ENCODE data around the gene BSPRY. TPM values are rescaled to one million over a fixed set of nuclear protein-coding genes. Genes with fewer than 3 reads are reported as not detected.

Gene BSPRY
- total and polyA plus RNA-seq, 2 experiments from 2014 or later = 4.8 to 6.6 TPM

- Mint-ChIP-seq H3K36me3 (ENCODE audit: low read depth) (no peaks in the 10 kb centered on the region), H3K4me3 (no peak overlapping the region), H3K9me3 (no peaks in the 10 kb centered on the region), H3K4me1 (no peaks in the 10 kb centered on the region), H3K27me3 (ENCODE audit: insufficient read depth, low read depth, poor library complexity) (peaks cover 2% of the 10 kb centered on the region), H3K27ac (no peak overlapping the region)
- ATAC-seq (no peak), DNase-seq (ENCODE audit: low spot score) (no peak)
- Histone ChIP-seq H3F3A (replicated peaks; ENCODE audit: low read depth) (no peaks in the 10 kb centered on the region), H3K4me1 (ENCODE audit: insufficient read depth) (no peaks in the 10 kb centered on the region), H4K20me1 (replicated peaks; ENCODE audit: insufficient read depth) (peaks cover 4% of the 10 kb centered on the region; the same call in 1 of the 2 replicates), H3K4me3 (no peak overlapping the region), H3K27me3 (ENCODE audit: insufficient read depth) (no peaks in the 10 kb centered on the region), H3K36me3 (ENCODE audit: insufficient read depth) (no peaks in the 10 kb centered on the region), H3K27ac (ENCODE audit: low read depth) (no peak overlapping the region), H2AFZ (peak overlapping the region; percentile 81; the same call in 1 of the 2 replicates), H3K4me2 (no peak overlapping the region), H3K9me2 (ENCODE audit: insufficient read depth) (no peaks in the 10 kb centered on the region), H3K79me2 (replicated peaks; ENCODE audit: insufficient read depth) (no peaks in the 10 kb centered on the region)
- TF ChIP-seq EZH2phosphoT487 (IDR thresholded peaks at IDR 0.05; ENCODE audit: unreplicated experiment) (no peak), EZH2 (IDR thresholded peaks at IDR 0.05; ENCODE audit: low read depth, unreplicated experiment) (no peak), CREB1 (CRISPR knock-in tag; IDR thresholded peaks at IDR 0.05; ENCODE audit: low read depth) (no peak), ZNF114 (CRISPR knock-in tag; IDR thresholded peaks at IDR 0.05) (no peak), ZNF462 (CRISPR knock-in tag; IDR thresholded peaks at IDR 0.05) (no peak), STAT1 (IDR thresholded peaks at IDR 0.05; ENCODE audit: unreplicated experiment) (no peak), NANOG (IDR thresholded peaks at IDR 0.05; ENCODE audit: borderline replicate concordance) (no peak), REST (IDR thresholded peaks at IDR 0.05; ENCODE audit: unreplicated experiment) (no peak), JUNB (IDR thresholded peaks at IDR 0.05; ENCODE audit: unreplicated experiment) (no peak), CTCF (conservative IDR thresholded peaks at IDR 0.05; ENCODE audit: low read depth in 2 of 2) (no peak), ZNF331 (CRISPR knock-in tag; IDR thresholded peaks at IDR 0.05; ENCODE audit: low read depth) (no peak), POLR2AphosphoS5 (IDR thresholded peaks at IDR 0.05; ENCODE audit: low read depth) (no peak)
- TF ChIP-seq, protein P1, sequence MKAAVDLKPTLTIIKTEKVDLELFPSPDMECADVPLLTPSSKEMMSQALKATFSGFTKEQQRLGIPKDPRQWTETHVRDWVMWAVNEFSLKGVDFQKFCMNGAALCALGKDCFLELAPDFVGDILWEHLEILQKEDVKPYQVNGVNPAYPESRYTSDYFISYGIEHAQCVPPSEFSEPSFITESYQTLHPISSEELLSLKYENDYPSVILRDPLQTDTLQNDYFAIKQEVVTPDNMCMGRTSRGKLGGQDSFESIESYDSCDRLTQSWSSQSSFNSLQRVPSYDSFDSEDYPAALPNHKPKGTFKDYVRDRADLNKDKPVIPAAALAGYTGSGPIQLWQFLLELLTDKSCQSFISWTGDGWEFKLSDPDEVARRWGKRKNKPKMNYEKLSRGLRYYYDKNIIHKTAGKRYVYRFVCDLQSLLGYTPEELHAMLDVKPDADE (IDR thresholded peaks at IDR 0.05) = no peak
Measured at GRCh38 chr9:113313261-113313660, 36.1 kb upstream of the BSPRY start.
